Fibroblast of skin of left quadriceps (primary cell): Measurements from ENCODE around the gene TMEM150C.

Experiments used
- DNase-seq, 2 experiments: peaks; one replicate each; pipeline ENCODE4 v3.0.0-alpha.2; 2013; ENCODE audit warnings: low read depth in 2 of 2

TMEM150C gene

GRCh38 chr4:82561786-82562563 is at the start of gene TMEM150C:
TMEM150C (minus strand) TSS chr4:82561988; CDS start chr4:82504657, 57,331 bp downstream.
- DNase-seq = no peak

DNA sequence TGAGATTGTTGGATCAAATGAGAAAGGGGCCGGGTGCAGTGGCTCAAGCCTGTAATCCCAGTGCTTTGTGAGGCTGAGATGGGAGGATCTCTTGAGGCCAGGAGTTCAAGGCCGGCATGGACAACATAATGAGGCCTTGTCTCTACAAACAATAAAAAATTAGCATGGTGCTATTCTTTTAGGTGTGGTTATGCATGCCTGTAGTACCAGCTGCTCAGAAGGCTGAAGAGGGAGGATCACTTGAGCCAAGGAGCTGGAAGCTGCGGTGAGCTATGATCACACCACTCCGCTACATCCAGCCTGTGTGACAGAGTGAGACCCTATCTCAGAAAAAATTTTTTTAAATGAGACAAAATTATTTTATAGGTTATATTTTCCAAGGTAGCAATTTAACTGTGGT is 49.7 kb upstream of the TMEM150C start:
- DNase-seq = no peak

DNA sequence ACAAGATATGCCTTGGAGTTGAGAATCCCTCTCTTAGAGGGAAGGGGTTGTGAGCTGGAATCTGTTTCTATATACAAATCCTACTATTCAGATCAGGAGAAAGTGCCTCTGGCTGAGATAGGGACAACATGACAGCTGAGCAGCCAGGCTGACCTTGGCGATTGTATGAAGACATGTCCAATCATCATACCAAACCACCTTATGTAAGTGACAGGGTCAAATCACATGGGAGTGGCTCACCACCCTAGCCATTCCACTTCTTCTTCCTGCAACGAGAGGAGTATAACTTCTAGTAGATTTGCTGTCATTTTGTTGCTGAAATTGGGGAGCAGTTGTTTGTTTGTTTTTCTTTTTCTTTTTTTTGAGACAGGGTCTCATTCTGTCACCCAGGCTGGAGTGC is 48.3 kb upstream of the TMEM150C start:
- no peak for DNase-seq

GRCh38 chr4:82606622-82607021 is 44.8 kb upstream of the TMEM150C start:
- no peak for DNase-seq

DNA sequence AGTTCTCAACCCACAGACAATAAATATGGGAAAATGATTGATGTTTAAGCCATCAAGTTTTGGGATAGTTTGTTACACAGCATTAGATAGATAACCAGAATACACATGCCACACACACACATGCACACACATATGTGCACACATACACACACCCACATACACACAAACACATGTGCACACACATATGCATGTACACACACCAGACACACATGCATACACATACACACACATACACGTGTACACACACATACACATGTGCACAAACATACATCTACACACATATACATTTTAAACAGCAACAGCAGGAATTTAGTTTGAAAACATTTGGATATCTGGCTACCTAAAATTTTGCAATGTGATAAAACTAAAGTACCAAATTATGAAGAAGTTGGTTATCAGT is 42.7 kb upstream of the TMEM150C start:
- DNase-seq = no peak

- DNase-seq = no peak
These were observed 39.6 kb upstream of the TMEM150C start for GRCh38 chr4:82601242-82602015.

DNA sequence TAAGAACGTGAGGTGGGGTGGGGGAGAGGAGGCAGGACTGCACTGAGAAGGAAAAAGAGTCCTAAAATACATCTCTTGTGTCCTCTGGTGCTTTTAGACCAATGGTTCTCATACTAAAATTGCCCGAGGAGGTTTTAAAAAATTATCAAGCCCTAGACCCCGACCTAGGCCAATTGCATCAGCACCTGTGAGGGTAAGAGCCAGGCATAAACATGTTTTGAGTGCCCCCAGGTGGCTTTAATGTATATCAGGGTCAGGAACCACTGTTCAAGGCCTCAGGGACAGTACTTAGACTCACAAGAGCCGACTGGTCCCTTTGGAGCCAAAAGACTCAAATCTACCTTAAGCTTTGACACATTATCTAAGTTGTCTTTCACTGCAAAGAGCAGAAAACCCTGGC is 37.5 kb upstream of the TMEM150C start:
- no peak for DNase-seq

GRCh38 chr4:82594456-82594855 is 32.7 kb upstream of the TMEM150C start:
- DNase-seq = no peak

GRCh38 chr4:82593411-82593810 is 31.6 kb upstream of the TMEM150C start:
- no peak for DNase-seq

DNA sequence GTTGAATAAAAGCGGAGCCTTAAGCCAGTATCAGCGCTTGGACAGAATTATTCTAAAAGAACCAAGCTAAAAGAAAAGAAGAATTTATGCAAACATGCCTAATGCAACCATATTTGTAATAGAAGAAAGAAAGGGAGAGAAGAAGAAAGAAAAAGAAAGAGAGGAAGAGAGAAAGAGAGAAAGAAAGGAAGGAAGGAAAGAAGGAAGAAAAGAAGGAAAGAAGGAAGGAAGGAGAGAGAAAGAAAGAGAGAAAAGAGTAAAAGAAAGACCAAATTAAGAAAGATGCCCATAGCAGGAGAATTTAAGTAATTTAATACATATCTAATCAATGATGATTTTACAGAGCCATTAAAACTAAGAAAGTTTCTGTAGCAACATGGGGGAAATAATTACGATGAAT is 30.9 kb upstream of the TMEM150C start:
- no peak for DNase-seq

DNA sequence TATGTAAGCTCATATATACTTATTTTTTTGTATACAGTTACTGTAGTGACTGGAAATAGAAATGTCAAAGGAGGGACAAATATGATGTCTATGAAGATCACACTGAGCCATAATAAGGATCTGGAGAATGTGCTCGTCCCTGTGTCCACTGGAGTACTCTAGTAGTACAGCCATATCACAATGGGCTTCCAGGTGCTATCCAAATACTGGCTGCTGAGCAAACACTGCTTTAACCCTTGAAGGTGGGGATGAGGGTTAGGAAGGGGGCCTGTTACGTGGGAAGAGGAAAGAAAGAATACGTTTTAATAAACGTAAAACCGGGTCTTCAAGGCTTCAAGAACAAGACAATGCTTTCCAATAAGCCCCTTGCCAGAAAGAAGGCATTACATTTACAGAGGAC is 29.8 kb upstream of the TMEM150C start:
- no peak for DNase-seq

DNA sequence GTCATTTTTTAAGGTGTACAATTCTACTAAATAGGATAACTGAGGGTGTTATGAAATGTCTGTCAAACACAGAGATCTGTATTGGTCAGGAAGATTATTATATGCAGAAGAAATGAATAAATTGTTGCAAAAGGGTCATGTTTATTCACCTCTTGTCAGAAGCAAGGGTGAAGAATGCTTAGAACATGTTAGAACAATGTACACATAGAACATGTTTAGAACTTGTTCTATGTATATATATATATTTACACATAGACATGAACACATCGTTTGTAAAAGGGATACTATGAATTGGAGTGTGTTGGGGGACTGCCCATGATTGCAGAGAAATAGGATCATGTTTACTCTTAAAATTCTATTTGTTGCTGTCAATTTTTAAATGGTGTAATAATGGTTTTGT is 28.0 kb upstream of the TMEM150C start:
- DNase-seq = no peak

DNA sequence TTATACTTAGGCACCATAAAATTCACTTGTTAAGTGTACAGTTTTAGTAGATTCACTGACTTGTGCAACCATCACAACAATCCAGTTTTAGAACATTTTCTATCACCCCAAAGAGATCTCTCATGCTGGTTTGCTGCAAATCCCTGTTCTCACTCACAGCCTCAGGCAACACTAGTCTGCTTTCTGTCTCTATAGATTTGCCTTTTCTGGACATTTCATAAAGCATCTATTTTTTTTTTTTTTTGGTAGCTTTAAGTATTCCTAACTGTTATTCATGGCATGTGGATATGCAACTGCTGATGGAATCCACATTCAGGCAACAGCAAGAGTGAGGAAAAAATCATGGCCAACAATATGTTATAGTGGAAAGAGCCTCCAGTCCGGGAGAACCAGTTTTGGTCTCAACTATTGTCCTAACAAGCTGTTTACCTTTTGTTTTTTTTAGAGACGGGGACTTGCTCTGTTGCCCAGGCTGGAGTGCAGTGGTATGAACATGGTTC is 27.0 kb upstream of the TMEM150C start:
- DNase-seq = no peak

GRCh38 chr4:82587826-82588540 is 26.2 kb upstream of the TMEM150C start:
- DNase-seq = no peak

GRCh38 chr4:82585690-82586435 is 24.1 kb upstream of the TMEM150C start:
- DNase-seq = no peak

DNA sequence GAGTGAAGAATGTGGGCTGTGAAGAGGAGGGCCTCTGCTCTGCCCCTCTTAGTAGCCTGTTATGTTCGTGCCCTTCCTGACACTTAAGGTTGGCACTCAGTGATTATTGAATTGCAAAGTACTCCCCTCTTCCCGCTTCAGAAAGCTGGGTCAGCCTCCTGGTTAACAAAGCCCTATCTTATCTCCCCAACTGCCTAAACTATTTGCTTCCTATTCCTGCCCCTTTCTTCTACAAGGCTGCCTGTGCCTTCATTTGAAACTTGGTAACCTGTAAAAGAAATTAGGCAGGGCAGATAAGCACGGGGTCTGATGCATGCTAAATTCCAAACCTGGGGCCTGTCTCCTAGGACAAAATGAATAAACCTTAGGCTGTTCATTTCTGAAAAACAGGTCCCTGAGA is 23.1 kb upstream of the TMEM150C start:
- DNase-seq = no peak

DNA sequence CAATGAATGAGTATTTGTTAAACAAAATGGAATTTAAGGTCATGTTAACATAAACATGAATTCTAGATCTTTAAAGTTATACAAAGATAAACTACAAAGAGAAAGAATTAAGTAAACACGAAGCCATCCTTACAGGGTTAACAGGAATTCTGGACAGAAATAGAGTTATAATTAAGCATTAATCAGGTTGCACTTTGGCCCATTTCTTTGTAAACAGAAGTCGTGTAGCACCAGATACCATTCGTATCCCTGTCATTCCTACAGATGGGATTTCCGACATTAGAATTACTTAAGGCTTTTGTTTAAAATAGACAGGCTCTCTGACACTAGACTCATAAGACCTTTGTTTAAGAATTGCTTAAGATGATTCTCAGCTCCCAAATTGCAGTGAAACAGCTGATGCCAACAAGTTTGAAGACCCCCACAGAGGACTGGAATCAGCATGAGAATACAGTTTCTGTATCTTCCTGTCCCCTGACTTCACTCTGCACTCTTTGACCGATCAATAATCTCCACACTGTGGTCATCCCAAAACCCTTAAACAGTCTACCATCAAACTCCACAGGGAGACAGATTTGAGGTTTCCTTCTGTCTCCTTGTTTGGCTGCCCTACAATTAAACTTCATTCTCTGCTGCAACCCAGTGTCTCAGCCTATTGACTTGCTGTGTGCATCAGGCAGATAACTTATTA is 22.3 kb upstream of the TMEM150C start:
- no peak for DNase-seq

DNA sequence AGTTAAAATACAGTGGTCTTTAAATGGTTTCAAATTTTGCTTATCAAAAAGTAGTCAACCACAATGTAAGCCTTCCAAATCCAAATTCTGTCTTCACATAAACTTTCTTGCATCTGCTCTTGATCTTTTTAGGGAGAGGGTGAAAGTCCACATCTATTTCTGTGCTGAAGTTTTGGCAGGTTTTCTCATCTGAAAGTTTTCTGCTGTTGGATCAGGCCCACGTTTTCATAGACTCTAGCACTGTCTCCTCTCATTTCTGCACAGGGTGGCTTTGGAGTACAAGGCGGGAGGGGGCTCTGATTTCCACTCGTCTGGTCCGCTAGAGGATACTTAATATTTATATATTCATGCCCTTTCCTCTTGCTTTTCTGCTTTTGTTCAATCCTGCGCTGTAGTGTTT is 18.1 kb upstream of the TMEM150C start:
- DNase-seq = no peak

DNA sequence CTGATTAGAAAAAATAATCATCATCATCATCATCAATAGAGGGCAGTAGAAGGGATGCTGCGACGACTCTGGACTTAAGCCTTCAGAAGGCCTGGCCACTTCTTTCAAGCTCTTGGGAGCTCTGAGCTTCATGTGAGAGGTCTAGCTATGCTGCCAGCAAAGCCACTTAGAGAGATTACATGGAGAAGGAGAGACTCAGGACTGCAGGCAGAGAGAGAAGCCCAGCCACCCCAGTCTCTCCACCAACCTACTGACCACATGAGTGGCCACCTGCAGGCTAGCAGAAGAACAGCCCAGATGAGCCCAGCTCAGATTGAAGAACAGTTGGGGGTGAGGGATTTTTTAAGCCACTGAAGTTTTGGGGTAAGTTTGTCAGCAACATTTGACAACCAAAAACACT is 17.1 kb upstream of the TMEM150C start:
- no peak for DNase-seq

DNA sequence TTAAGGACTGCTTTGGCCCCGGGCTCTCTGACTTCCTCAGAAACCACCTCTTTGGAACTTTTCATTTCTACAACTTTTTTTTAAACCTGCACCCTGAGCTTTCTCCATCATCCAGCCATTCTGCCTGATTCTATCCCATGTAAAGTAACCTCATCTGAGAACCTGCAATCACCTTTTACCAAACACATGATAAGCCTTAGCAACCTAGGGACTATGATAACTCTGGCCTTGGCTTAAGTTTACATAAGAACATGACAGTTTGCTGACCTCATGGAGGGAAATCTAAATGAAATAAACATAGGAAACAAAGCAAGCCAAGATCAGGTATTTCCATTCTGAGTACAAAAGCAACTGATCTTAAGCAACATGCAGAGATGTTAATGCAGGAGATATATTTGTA is 15.7 kb upstream of the TMEM150C start:
- no peak for DNase-seq

DNA sequence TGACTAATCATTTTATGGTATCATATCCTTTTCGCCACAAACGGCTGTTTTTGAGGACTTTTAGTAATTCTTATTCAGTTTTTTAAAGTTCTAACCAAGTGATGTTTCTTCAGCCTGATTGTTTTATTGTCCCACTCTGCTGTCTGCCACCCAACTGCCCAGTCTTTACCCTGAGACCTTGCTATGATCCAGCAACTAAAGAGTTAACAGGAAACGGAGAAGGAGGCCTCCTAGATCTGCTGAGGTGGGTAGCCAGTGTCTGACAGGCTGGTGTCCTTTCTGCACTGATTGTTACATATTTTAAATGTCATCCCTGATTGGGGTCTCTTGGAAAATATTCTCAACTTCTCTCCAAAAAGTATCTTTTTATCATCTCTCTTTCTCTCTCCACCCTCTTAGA is 7.9 kb upstream of the TMEM150C start:
- DNase-seq = no peak
